ENCODE results near the gene TCEAL7.
"Not testable (repeated sequence)": the region's sequence is repeated elsewhere in the genome, so short reads cannot be mapped to it uniquely, and the experiment has no call there.

Gene TCEAL7

GRCh38 chrX:103329991-103330390 is at the start of gene TCEAL7:
TSS of gene TCEAL7 (plus strand) at chrX:103330239. CDS start at chrX:103331404, 1,165 bp downstream.
- H3K4me1 ChIP-seq (ENCODE audit: control insufficient read depth, insufficient read depth, low read length) = no peaks in the 10 kb centered on the region
- peaks cover 4% of the 10 kb centered on the region for H3K27me3 ChIP-seq (ENCODE audit: control insufficient read depth, insufficient read depth, low read length)
- no peak within 1 kb of the TSS for H3K9ac ChIP-seq (ENCODE audit: low read length)
- no peaks in the 10 kb centered on the region for H3K36me3 ChIP-seq (ENCODE audit: control insufficient read depth, insufficient read depth, low read length)
- no peaks in the 10 kb centered on the region for H3K9me3 ChIP-seq (ENCODE audit: control insufficient read depth, low read length)
- no peak within 1 kb of the TSS for H3K4me3 ChIP-seq (ENCODE audit: low read length)

- H3K9ac ChIP-seq (ENCODE audit: low read length) = no peak overlapping the region
These were observed 36.9 kb upstream of the TCEAL7 start for GRCh38 chrX:103293118-103293517.

DNA sequence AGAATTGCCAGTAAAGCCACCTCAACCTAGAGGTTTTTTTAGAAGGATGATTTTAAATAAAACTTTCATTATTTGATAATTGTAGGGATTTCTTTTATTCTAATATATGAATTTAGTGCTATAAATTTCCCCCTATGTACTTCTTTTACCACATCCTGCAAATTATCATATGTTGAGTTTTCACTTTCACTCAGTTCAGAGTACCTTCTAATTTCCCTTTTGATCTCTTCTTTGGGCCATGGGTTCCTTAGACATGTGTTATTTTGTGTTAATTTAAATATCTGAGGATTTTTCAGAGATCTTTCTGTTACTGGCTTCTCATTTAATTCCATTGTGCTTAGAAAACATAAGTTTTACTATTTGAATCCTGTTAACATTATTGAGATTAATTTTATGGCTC is 25.3 kb upstream of the TCEAL7 start:
- Histone ChIP-seq H3K4me3 (ENCODE audit: low read length) (no peak overlapping the region), H3K4me1 (ENCODE audit: control insufficient read depth, insufficient read depth, low read length) (no peaks in the 10 kb centered on the region), H3K9me3 (ENCODE audit: control insufficient read depth, low read length) (no peaks in the 10 kb centered on the region), H3K36me3 (ENCODE audit: control insufficient read depth, insufficient read depth, low read length) (no peaks in the 10 kb centered on the region), H3K9ac (ENCODE audit: low read length) (no peak overlapping the region), H3K27me3 (ENCODE audit: control insufficient read depth, insufficient read depth, low read length) (no peaks in the 10 kb centered on the region)

More at GRCh38 chrX:103293118-103293517, 36.9 kb upstream of the TCEAL7 start:
- Histone ChIP-seq H3K9me3 (ENCODE audit: control insufficient read depth, low read length) (no peaks in the 10 kb centered on the region), H3K36me3 (ENCODE audit: control insufficient read depth, insufficient read depth, low read length) (no peaks in the 10 kb centered on the region), H3K4me3 (ENCODE audit: low read length) (no peak overlapping the region), H3K27me3 (ENCODE audit: control insufficient read depth, insufficient read depth, low read length) (no peaks in the 10 kb centered on the region), H3K4me1 (ENCODE audit: control insufficient read depth, insufficient read depth, low read length) (no peaks in the 10 kb centered on the region)

DNA sequence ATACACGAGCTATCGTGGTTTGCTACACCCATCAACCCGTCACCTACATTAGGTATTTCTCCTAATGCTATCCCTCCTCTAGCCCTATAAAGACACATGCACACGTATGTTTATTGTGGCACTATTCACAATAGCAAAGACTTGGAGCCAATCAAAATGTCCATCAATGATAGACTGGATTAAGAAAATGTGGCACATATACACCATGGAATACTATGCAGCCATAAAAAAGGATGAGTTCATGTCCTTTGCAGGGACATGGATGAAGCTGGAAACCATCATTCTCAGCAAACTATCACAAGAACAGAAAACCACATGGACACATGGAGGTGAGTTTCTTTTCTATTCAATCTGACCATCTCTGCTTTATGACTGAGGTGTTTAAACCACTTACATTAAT is 24.4 kb upstream of the TCEAL7 start:
- not testable (repeated sequence) for H3K4me3 ChIP-seq (ENCODE audit: low read length); H3K9me3 ChIP-seq (ENCODE audit: control insufficient read depth, low read length); H3K27me3 ChIP-seq (ENCODE audit: control insufficient read depth, insufficient read depth, low read length); H3K4me1 ChIP-seq (ENCODE audit: control insufficient read depth, insufficient read depth, low read length); H3K36me3 ChIP-seq (ENCODE audit: control insufficient read depth, insufficient read depth, low read length); H3K9ac ChIP-seq (ENCODE audit: low read length)

DNA sequence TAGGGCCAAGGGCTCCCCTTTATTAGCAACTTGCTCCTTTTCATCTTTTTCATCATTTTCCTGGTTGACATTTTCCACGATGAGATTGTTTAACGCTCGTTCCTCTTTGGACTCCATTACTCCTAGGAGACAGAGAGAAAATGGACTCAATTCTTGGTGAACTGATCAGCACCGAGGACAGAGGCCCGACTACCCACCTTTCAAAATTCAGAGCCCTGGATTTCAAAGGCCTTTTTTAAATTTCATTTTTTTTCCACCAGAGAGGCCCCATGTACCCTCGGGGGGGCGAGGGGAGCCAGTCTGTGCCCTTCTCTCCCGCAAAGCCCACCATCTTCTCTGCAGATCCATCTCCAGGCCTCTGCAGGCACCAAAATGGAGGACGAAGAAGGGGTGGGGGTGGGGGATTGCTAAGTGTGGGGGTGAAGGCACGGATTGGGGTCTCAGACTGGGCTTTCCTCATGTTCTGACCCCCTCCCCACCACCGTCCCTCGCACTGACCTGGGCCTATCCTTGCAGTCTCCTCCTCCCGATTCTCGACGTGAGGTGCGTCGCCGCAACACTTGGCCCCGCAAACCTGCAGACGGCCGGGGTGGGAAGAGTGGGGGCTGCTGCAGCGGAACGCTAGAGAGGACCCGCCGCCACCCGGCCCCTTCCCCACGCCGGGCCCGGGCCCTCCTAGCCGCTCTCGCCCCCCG is 20.0 kb upstream of the TCEAL7 start:
- Histone ChIP-seq H3K4me3 (ENCODE audit: low read length) (no peak overlapping the region), H3K27me3 (ENCODE audit: control insufficient read depth, insufficient read depth, low read length) (peaks cover 8% of the 10 kb centered on the region), H3K9me3 (ENCODE audit: control insufficient read depth, low read length) (no peaks in the 10 kb centered on the region), H3K9ac (ENCODE audit: low read length) (peak overlapping the region; percentile 65), H3K4me1 (ENCODE audit: control insufficient read depth, insufficient read depth, low read length) (no peaks in the 10 kb centered on the region), H3K36me3 (ENCODE audit: control insufficient read depth, insufficient read depth, low read length) (no peaks in the 10 kb centered on the region)

DNA sequence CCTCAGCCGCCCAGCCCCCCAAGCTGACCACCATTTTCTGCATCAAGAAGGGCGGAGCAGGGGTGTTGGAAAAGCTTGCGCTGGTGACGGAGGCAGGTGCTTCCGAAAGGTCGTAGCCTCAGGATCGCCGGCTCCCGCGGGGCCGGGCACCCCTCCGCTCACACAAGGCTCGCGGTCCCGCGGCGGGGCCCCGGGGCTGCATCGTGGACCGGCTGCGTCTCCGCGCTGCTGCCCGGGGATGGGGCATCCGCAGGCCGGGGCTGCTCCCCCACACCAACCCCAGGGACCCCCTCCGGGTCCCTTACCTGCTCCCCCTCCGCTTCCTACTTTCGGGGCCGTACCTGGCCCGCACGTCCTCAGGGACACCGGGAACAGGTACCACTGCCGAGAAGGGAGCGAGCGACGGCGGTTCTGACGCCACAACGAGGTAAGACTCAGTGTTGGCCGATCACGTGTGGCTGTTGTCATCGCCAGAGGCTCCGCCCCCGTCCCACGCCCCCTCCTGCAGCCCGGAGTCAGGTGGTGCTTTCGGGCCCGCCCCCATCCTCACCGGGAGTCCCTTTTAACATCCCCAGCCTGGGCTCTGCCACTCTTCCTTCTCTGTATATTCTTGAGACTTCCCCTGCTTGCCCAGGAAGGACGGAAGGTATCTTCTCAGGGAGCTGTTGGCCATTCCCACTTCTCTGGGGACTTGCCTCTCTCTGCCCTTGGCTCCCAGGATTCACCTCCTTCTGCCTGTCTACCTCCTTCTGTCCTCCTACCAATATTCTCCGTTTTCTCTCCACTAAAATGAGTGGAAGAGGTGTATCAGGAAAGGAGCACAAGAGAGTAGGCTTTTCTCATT is 19.3 kb upstream of the TCEAL7 start, which contains the start of gene BEX2:
BEX2 (minus strand) TSS at position 436 of the 844 bp plus-strand sequence. CDS start 1,014 bp downstream, outside the sequence.
- Histone ChIP-seq H3K9me3 (ENCODE audit: control insufficient read depth, low read length) (no peaks in the 10 kb centered on the region), H3K9ac (ENCODE audit: low read length) (peak within 1 kb of the TSS; percentile 65), H3K4me1 (ENCODE audit: control insufficient read depth, insufficient read depth, low read length) (no peaks in the 10 kb centered on the region), H3K36me3 (ENCODE audit: control insufficient read depth, insufficient read depth, low read length) (no peaks in the 10 kb centered on the region), H3K27me3 (ENCODE audit: control insufficient read depth, insufficient read depth, low read length) (peaks cover 8% of the 10 kb centered on the region), H3K4me3 (ENCODE audit: low read length) (no peak within 1 kb of the TSS)

- H3K9ac ChIP-seq (ENCODE audit: low read length) = no peak overlapping the region
- H3K27me3 ChIP-seq (ENCODE audit: control insufficient read depth, insufficient read depth, low read length) = peaks cover 8% of the 10 kb centered on the region
- H3K9me3 ChIP-seq (ENCODE audit: control insufficient read depth, low read length) = no peaks in the 10 kb centered on the region
- H3K4me1 ChIP-seq (ENCODE audit: control insufficient read depth, insufficient read depth, low read length) = no peaks in the 10 kb centered on the region
- H3K4me3 ChIP-seq (ENCODE audit: low read length) = no peak overlapping the region
- H3K36me3 ChIP-seq (ENCODE audit: control insufficient read depth, insufficient read depth, low read length) = no peaks in the 10 kb centered on the region
These were observed 18.6 kb upstream of the TCEAL7 start for GRCh38 chrX:103311399-103311780.

DNA sequence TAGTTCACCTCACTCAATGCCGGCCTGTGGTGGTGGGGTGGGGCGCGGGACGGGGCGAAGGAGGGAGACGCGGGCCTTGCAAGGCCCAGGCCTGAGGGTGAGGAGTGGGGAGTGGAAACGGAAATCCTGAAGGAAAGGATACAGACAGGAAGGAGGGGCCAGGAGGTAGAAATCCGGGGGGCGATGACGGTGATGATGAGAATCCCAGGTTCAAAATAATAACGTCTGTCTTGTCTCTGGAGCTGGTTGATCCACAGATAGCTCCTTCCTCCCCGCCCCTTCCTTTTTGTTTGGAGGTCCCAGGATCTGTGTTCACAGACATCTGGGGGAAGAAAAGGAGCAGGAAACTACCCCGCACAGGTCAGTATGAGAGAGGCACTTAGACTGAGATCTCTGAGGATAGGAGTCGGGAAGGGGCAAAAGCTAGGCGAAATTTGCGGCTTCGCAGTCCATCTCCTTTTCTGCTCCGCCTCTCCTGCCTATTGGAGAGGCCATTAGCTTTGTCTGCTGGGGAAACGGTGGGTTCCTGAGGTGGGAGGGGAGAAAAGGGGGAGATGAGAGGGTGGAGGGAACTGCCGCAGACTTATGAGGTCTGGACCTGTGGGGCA is 746 bp downstream of the TCEAL7 start:
- H3K4me1 ChIP-seq (ENCODE audit: control insufficient read depth, insufficient read depth, low read length) = no peaks in the 10 kb centered on the region
- peaks cover 4% of the 10 kb centered on the region for H3K27me3 ChIP-seq (ENCODE audit: control insufficient read depth, insufficient read depth, low read length)
- no peak overlapping the region for H3K9ac ChIP-seq (ENCODE audit: low read length)
- no peaks in the 10 kb centered on the region for H3K9me3 ChIP-seq (ENCODE audit: control insufficient read depth, low read length)
- H3K4me3 ChIP-seq (ENCODE audit: low read length) = no peak overlapping the region
- H3K36me3 ChIP-seq (ENCODE audit: control insufficient read depth, insufficient read depth, low read length) = no peaks in the 10 kb centered on the region

DNA sequence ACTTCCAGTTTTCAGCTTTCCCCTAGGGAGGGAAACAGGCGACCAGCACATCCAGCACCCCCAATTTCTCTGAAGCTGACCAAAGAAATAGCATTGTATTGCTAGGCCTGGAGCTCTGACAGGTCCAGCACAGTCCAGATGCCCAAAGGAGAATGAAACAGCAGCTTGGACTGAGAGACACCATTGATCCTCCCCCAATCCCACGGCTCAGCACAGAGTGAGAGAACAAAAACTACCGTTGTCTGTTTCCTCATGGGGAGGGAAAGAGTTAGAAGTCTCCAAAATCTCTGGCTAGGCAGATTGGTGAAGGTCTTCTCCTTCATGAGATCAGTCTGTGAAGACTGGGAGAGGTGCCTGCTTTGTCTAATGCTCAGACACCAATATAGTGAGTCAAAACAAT is 8.6 kb downstream of the TCEAL7 start:
- Histone ChIP-seq H3K36me3 (ENCODE audit: control insufficient read depth, insufficient read depth, low read length) (no peaks in the 10 kb centered on the region), H3K27me3 (ENCODE audit: control insufficient read depth, insufficient read depth, low read length) (no peaks in the 10 kb centered on the region), H3K4me1 (ENCODE audit: control insufficient read depth, insufficient read depth, low read length) (no peaks in the 10 kb centered on the region), H3K9me3 (ENCODE audit: control insufficient read depth, low read length) (no peaks in the 10 kb centered on the region), H3K9ac (ENCODE audit: low read length) (no peak overlapping the region), H3K4me3 (ENCODE audit: low read length) (no peak overlapping the region)

- Histone ChIP-seq H3K36me3 (ENCODE audit: control insufficient read depth, insufficient read depth, low read length) (no peaks in the 10 kb centered on the region), H3K4me3 (ENCODE audit: low read length) (no peak overlapping the region), H3K4me1 (ENCODE audit: control insufficient read depth, insufficient read depth, low read length) (no peaks in the 10 kb centered on the region), H3K9me3 (ENCODE audit: control insufficient read depth, low read length) (no peaks in the 10 kb centered on the region), H3K27me3 (ENCODE audit: control insufficient read depth, insufficient read depth, low read length) (no peaks in the 10 kb centered on the region), H3K9ac (ENCODE audit: low read length) (no peak overlapping the region)
These were observed 13.1 kb downstream of the TCEAL7 start for GRCh38 chrX:103343105-103343504.

- H3K9me3 ChIP-seq (ENCODE audit: control insufficient read depth, low read length) = no peaks in the 10 kb centered on the region
- no peak overlapping the region for H3K4me3 ChIP-seq (ENCODE audit: low read length)
- H3K9ac ChIP-seq (ENCODE audit: low read length) = no peak overlapping the region
- no peaks in the 10 kb centered on the region for H3K4me1 ChIP-seq (ENCODE audit: control insufficient read depth, insufficient read depth, low read length)
- H3K36me3 ChIP-seq (ENCODE audit: control insufficient read depth, insufficient read depth, low read length) = no peaks in the 10 kb centered on the region
- H3K27me3 ChIP-seq (ENCODE audit: control insufficient read depth, insufficient read depth, low read length) = no peaks in the 10 kb centered on the region
These were observed 14.6 kb downstream of the TCEAL7 start for GRCh38 chrX:103344606-103345005.
